Mesenchymal stem cell (in vitro differentiated cells and primary cell): ENCODE results near the gene POMC.

Experiments used
- DNase-seq: peaks from one replicate; pipeline ENCODE4 v3.0.0-alpha.2; 2013
- H2AFZ ChIP-seq: one replicate; pipeline ENCODE4 v1.6.1; 2013; ENCODE audit warnings: low read depth, mild to moderate bottlenecking, control low read depth, inconsistent platforms, low read length, moderate library complexity
- H2AK5ac ChIP-seq: 2 replicates; pipeline ENCODE4 v1.6.1; 2013; ENCODE audit warnings: low read length, moderate library complexity, mild to moderate bottlenecking, inconsistent platforms; ENCODE audit not compliant: severe bottlenecking
- H2BK120ac ChIP-seq: one replicate; pipeline ENCODE4 v1.6.1; 2013; ENCODE audit warnings: low read depth, mild to moderate bottlenecking, inconsistent platforms, low read length, moderate library complexity
- H2BK12ac ChIP-seq, 2 experiments: one replicate each; pipeline ENCODE4 v1.6.1; 2013; ENCODE audit warnings: inconsistent platforms in 2 of 2, low read length in 2 of 2, mild to moderate bottlenecking in 2 of 2, moderate library complexity in 2 of 2, control low read depth in 1 of 2
- H2BK15ac ChIP-seq: one replicate; pipeline ENCODE4 v1.6.1; 2013; ENCODE audit warnings: mild to moderate bottlenecking, low read depth, inconsistent platforms; ENCODE audit not compliant: poor library complexity, severe bottlenecking
- H2BK5ac ChIP-seq: 2 replicates; pipeline ENCODE4 v1.6.1; 2013; ENCODE audit warnings: low read depth, mild to moderate bottlenecking, low read length, control low read depth, inconsistent platforms; ENCODE audit not compliant: poor library complexity, severe bottlenecking
- H3K14ac ChIP-seq, 2 experiments: one replicate each; pipeline ENCODE4 v1.6.1; 2013; ENCODE audit warnings: inconsistent platforms in 2 of 2, low read length in 2 of 2, control low read depth in 1 of 2, mild to moderate bottlenecking in 1 of 2, moderate library complexity in 1 of 2
- H3K18ac ChIP-seq, 2 experiments: one replicate each; pipeline ENCODE4 v1.6.1; 2013; ENCODE audit warnings: inconsistent platforms in 2 of 2, low read length in 2 of 2, control low read depth in 1 of 2, low read depth in 1 of 2, mild to moderate bottlenecking in 1 of 2
- H3K23ac ChIP-seq, 2 experiments: one replicate each; pipeline ENCODE4 v1.6.1; 2013; ENCODE audit warnings: inconsistent platforms in 2 of 2, low read length in 2 of 2, mild to moderate bottlenecking in 2 of 2, moderate library complexity in 2 of 2, control low read depth in 1 of 2
- H3K27ac ChIP-seq: 2 replicates; pipeline ENCODE4 v1.5.1; 2013; ENCODE audit warnings: mild to moderate bottlenecking, moderate library complexity, low read length, control low read depth, inconsistent platforms; ENCODE audit not compliant: poor library complexity, severe bottlenecking
- H3K27me3 ChIP-seq, 2 experiments: 2 replicates each; pipeline versions ENCODE4 v1.6.1 to v1.7.0; 2013; ENCODE audit warnings: low read length in 2 of 2, mild to moderate bottlenecking in 2 of 2, moderate library complexity in 2 of 2, control low read depth in 1 of 2, inconsistent platforms in 1 of 2; ENCODE audit not compliant: control insufficient read depth in 1 of 2, insufficient read depth in 1 of 2
- H3K36me3 ChIP-seq, 2 experiments: 2 replicates each; pipeline versions ENCODE4 v1.6.1 to v1.7.0; 2013; ENCODE audit warnings: low read length in 2 of 2, control low read depth in 1 of 2, inconsistent platforms in 1 of 2, low read depth in 1 of 2, mild to moderate bottlenecking in 1 of 2; ENCODE audit not compliant: insufficient read depth in 2 of 2, control insufficient read depth in 1 of 2
- H3K4ac ChIP-seq, 2 experiments: one replicate each; pipeline ENCODE4 v1.6.1; 2013; ENCODE audit warnings: inconsistent platforms in 2 of 2, low read length in 2 of 2, mild to moderate bottlenecking in 2 of 2, moderate library complexity in 2 of 2, control low read depth in 1 of 2, low read depth in 1 of 2
- H3K4me1 ChIP-seq: 2 replicates; pipeline ENCODE4 v1.6.1; 2013; ENCODE audit warnings: low read depth, low read length, control low read depth; ENCODE audit not compliant: control insufficient read depth, insufficient read depth
- H3K4me2 ChIP-seq: 2 replicates; pipeline ENCODE4 v1.6.1; 2013; ENCODE audit warnings: low read length, mild to moderate bottlenecking, inconsistent platforms; ENCODE audit not compliant: poor library complexity, severe bottlenecking
- H3K4me3 ChIP-seq, 2 experiments: 2 replicates each; pipeline versions ENCODE4 v1.5.1 to v1.7.0; 2013; ENCODE audit warnings: low read length in 2 of 2, mild to moderate bottlenecking in 2 of 2, control low read depth in 1 of 2, low read depth in 1 of 2; ENCODE audit not compliant: insufficient read depth in 1 of 2
- H3K79me1 ChIP-seq: replicated peaks from 2 replicates; pipeline ENCODE4 v1.6.1; 2013; ENCODE audit warnings: mild to moderate bottlenecking, control low read depth, low read length, inconsistent platforms; ENCODE audit not compliant: poor library complexity, severe bottlenecking
- H3K9ac ChIP-seq: 2 replicates; pipeline ENCODE4 v1.7.0; 2013; ENCODE audit warnings: mild to moderate bottlenecking, low read length, moderate library complexity
- H3K9me3 ChIP-seq: 2 replicates; pipeline ENCODE4 v1.7.0; 2013; ENCODE audit warnings: mild to moderate bottlenecking, low read length; ENCODE audit not compliant: control insufficient read depth
- H4K8ac ChIP-seq: one replicate; pipeline ENCODE4 v1.6.1; 2013; ENCODE audit warnings: inconsistent platforms, mild to moderate bottlenecking, low read length, moderate library complexity
- H4K91ac ChIP-seq: one replicate; pipeline ENCODE4 v1.6.1; 2013; ENCODE audit warnings: mild to moderate bottlenecking, low read length, inconsistent platforms
- WGBS: methylation state at CpG from one replicate; pipeline ENCODE4 v1.1.7; 2013; ENCODE audit warnings: mixed read lengths; 5-methylcytosine and 5-hydroxymethylcytosine counted together

Gene POMC

DNA sequence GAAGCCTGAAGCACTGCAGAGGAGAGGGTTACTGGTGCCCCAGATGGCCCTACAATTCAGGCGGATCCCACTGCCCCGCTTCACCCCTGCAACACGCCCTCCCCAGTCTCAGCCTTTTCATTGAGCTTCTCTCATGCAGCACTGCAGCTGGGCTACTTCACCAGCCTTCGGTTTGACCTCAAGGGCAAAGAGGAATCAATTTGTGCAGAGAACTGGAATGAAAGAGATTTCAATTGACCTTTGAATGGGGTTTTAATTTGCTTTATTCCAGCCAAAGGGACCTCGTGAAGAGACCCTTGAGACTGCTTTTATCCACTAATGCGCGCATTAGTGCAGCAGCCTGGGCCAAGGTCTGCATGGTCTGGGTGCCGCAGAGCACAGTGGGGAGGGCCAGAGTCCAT is 8.8 kb upstream of the POMC start:
- H3K9me3 ChIP-seq: no peaks in the 10 kb centered on the region
- H2BK5ac ChIP-seq: no peak overlapping the region
- H2BK120ac ChIP-seq: no peak overlapping the region
- H3K4me1 ChIP-seq: no peaks in the 10 kb centered on the region
- H3K14ac ChIP-seq: no peak overlapping the region
- H3K36me3 ChIP-seq: no peaks in the 10 kb centered on the region
- H2BK15ac ChIP-seq: no peak overlapping the region
- H2AFZ ChIP-seq: no peak overlapping the region
- H3K18ac ChIP-seq: no peak overlapping the region
- H3K4me3 ChIP-seq: no peak overlapping the region
- H4K8ac ChIP-seq: no peak overlapping the region
- no peak overlapping the region for H3K4ac ChIP-seq
- H3K79me1 ChIP-seq: no peaks in the 10 kb centered on the region
- DNase-seq: no peak
- H2BK12ac ChIP-seq: no peak overlapping the region
- no peak overlapping the region for H2AK5ac ChIP-seq
- no peak overlapping the region for H3K9ac ChIP-seq
- peaks cover 38 to 61% of the 10 kb centered on the region in 2 experiments for H3K27me3 ChIP-seq
- no peak overlapping the region for H3K23ac ChIP-seq
- WGBS: 86% methylated on average over 8 of the region's 8 CpGs
- H3K4me2 ChIP-seq: no peak overlapping the region
- H4K91ac ChIP-seq: no peak overlapping the region
- H3K27ac ChIP-seq: no peak overlapping the region

DNA sequence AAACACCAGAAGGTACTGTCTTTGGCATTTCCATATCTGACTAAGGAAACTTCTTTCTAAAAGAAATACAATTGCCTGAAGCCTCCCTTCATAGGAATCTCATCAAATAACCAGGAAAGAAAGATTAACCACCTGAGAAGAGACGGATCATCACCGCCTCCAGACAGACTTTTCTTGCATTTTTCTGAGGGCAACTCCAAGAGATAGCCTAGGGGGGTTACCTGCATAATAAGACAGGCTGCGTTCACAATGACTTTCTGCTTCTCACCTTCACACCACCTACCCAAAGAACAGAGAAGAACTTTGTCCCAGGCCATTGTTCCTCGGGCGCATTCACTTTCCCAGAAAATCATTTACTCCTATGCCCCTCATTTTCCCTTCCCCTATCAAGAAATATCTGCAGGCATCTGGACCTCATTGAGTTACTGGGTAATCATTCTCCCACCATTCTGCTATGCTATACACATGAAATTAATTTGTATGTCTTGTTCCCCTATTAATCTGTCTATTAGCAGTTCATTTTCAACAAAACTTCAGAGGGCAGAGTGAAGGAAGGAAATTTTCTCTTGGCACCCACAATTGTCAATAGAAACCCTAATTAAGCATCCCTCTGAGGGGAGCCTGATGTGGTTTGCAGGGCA is 8.3 kb upstream of the POMC start:
- Histone ChIP-seq H2BK15ac (no peak overlapping the region), H2BK5ac (no peak overlapping the region), H3K79me1 (no peaks in the 10 kb centered on the region), H3K9me3 (no peaks in the 10 kb centered on the region), H4K8ac (no peak overlapping the region), H3K4ac (no peak overlapping the region), H4K91ac (no peak overlapping the region), H3K4me2 (no peak overlapping the region), H3K4me3 (no peak overlapping the region), H3K36me3 (no peaks in the 10 kb centered on the region), H3K9ac (no peak overlapping the region), H3K23ac (no peak overlapping the region), H3K27ac (no peak overlapping the region), H2BK120ac (no peak overlapping the region), H3K27me3 (peaks cover 38 to 61% of the 10 kb centered on the region in 2 experiments), H3K14ac (no peak overlapping the region), H2BK12ac (no peak overlapping the region), H3K18ac (no peak overlapping the region), H2AK5ac (no peak overlapping the region), H3K4me1 (no peaks in the 10 kb centered on the region), H2AFZ (no peak overlapping the region)
- no peak for DNase-seq
- 73% methylated on average over 5 of the region's 5 CpGs for WGBS

DNA sequence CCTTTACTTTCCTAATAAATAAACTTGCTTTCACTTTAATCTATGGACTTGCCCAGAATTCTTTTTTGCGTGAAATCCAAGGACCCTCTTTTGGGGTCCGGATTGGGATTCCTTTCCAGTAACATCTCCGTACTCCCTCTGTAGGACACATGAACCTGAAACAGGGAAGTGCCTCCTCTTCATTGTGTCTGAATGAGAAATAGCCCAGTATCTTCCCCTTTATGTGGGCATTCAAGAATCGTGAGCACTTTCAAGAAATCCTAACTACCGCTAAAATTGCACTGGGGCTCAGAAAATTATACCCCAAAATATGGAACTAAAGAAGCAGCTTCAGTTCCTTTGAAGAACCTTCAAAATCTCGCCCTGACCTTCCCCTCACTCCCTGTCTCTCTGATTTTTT is 7.8 kb upstream of the POMC start:
- Histone ChIP-seq H3K36me3 (no peaks in the 10 kb centered on the region), H4K91ac (no peak overlapping the region), H3K9ac (no peak overlapping the region), H2BK120ac (no peak overlapping the region), H2BK12ac (no peak overlapping the region), H3K27me3 (peaks cover 38 to 64% of the 10 kb centered on the region in 2 experiments), H3K9me3 (no peaks in the 10 kb centered on the region), H3K23ac (no peak overlapping the region), H3K4me3 (no peak overlapping the region), H3K4ac (no peak overlapping the region), H3K79me1 (no peaks in the 10 kb centered on the region), H3K27ac (no peak overlapping the region), H4K8ac (no peak overlapping the region), H2AFZ (no peak overlapping the region), H2BK5ac (no peak overlapping the region), H3K4me1 (no peaks in the 10 kb centered on the region), H2AK5ac (no peak overlapping the region), H3K4me2 (no peak overlapping the region), H3K18ac (no peak overlapping the region), H2BK15ac (no peak overlapping the region), H3K14ac (no peak overlapping the region)
- DNase-seq: no peak
- WGBS: 82% methylated on average over 6 of the region's 6 CpGs

DNA sequence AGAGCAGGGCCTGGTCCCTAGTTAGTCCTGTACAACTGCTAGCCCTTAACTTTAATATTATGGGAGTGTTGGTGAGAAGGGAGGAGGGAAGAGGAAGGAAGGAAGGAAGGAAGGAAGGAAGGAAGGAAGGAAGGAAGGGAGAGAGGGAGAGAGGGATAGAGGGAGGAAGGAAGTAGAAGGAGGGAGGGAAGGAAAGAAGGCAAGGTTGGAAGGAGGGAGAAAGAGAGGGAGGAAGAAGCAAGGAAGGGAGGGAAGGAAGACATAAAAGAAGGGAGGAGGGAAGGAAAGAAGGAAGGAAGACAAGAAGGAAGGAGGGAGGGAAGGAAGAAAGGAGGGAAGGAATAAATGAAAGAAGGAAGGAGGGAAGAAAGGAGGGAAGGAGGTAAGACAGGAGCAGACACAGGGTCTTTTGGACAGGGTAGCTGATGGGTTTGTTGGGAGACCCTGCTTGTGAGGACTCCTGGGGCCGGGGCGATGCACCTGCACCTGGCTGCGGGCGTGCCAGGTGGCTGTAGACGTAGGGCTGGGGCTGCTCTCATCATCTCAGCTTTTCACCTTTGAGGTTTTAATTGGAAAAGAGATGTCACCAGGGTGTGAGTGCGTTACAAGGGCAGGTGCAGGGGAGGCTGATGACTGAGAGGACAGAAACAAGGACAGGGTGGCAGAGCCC is 5.9 kb upstream of the POMC start:
- Histone ChIP-seq H2AK5ac (no peak overlapping the region), H3K23ac (no peak overlapping the region), H2AFZ (no peak overlapping the region), H3K27ac (no peak overlapping the region), H3K9me3 (peaks cover 5% of the 10 kb centered on the region), H3K27me3 (peaks cover 54 to 69% of the 10 kb centered on the region in 2 experiments), H3K79me1 (no peaks in the 10 kb centered on the region), H3K9ac (no peak overlapping the region), H2BK120ac (no peak overlapping the region), H2BK5ac (no peak overlapping the region), H3K4ac (no peak overlapping the region), H3K4me1 (no peaks in the 10 kb centered on the region), H4K91ac (no peak overlapping the region), H3K18ac (no peak overlapping the region), H3K14ac (no peak overlapping the region), H2BK12ac (no peak overlapping the region), H3K4me3 (peak overlapping the region in 1 of 2 experiments; percentile 5), H4K8ac (no peak overlapping the region), H3K4me2 (no peak overlapping the region), H2BK15ac (no peak overlapping the region), H3K36me3 (no peaks in the 10 kb centered on the region)
- no peak for DNase-seq
- WGBS: 87% methylated on average over 6 of the region's 6 CpGs
